H1 (cell line): Measurements from ENCODE around the gene YWHAE. TPM values are rescaled to one million over a fixed set of nuclear protein-coding genes. Genes with fewer than 3 reads are reported as not detected.

Experiments used
- CTCF ChIA-PET: fragments of 300-600 bp; sonication (Branson Sonifier 250); formaldehyde crosslinking; loops from one replicate; lab custom pipeline; 2021; ENCODE audit not compliant: partially characterized antibody; lab: Charles Lee
- POLR2A ChIA-PET: fragments of 300-600 bp; sonication (Branson Sonifier 250); formaldehyde crosslinking; loops from one replicate; lab custom pipeline; 2021; ENCODE audit warnings: inconsistent platforms; ENCODE audit not compliant: partially characterized antibody; lab: Charles Lee
- DNase-seq, 2 experiments: peaks; one replicate each; pipeline versions ENCODE4 v3.0.0 to v3.0.0-alpha.2; 2010 to 2022; ENCODE audit warnings: low spot score in 2 of 2, low read depth in 1 of 2, mixed read lengths in 1 of 2
- FAIRE-seq: peaks from 2 replicates; lab custom pipeline; 2011; peaks lifted over from hg19 to GRCh38; lab: Jason Lieb, UNC
- H2AFZ ChIP-seq: 2 replicates; pipeline ENCODE4 v1.8.1; 2012; ENCODE audit warnings: low read length, inconsistent platforms
- H2AK5ac ChIP-seq: 2 replicates; pipeline ENCODE4 v1.6.1; 2013; ENCODE audit warnings: low read depth, low read length
- H2BK120ac ChIP-seq: replicated peaks from 2 replicates; pipeline ENCODE3; 2013; ENCODE audit warnings: low read depth, low read length, inconsistent platforms
- H2BK12ac ChIP-seq: 2 replicates; pipeline ENCODE4 v1.6.1; 2013; ENCODE audit warnings: low read depth, low read length
- H2BK15ac ChIP-seq: 2 replicates; pipeline ENCODE4 v1.6.1; 2013; ENCODE audit warnings: low read length
- H2BK20ac ChIP-seq: 2 replicates; pipeline ENCODE4 v1.6.1; 2013; ENCODE audit warnings: low read length
- H2BK5ac ChIP-seq: 2 replicates; pipeline ENCODE4 v1.6.1; 2013; ENCODE audit warnings: low read depth, low read length
- H3K14ac ChIP-seq: 2 replicates; pipeline ENCODE4 v1.6.1; 2013; ENCODE audit warnings: inconsistent platforms; ENCODE audit not compliant: insufficient read length
- H3K18ac ChIP-seq: 2 replicates; pipeline ENCODE4 v1.6.1; 2013; ENCODE audit warnings: low read length; ENCODE audit errors: extremely low read depth
- H3K23ac ChIP-seq: 2 replicates; pipeline ENCODE4 v1.6.1; 2013; ENCODE audit warnings: inconsistent platforms; ENCODE audit not compliant: insufficient read length
- H3K23me2 ChIP-seq: 2 replicates; pipeline ENCODE4 v1.6.1; 2013; ENCODE audit warnings: low read depth, low read length
- H3K27ac ChIP-seq: 2 replicates; pipeline ENCODE4 v1.6.1; 2011; ENCODE audit warnings: low read depth, low read length, inconsistent platforms
- H3K27me3 ChIP-seq, 4 experiments: replicated peaks in 1 of 4; 1 replicate in 1 of 4; 2 replicates in 3 of 4; pipeline versions ENCODE4 v1.6.1 to v1.8.1; 2011 to 2013; ENCODE audit warnings: low read length in 3 of 4, mild to moderate bottlenecking in 3 of 4, inconsistent platforms in 2 of 4, mixed read lengths in 2 of 4, moderate library complexity in 1 of 4; ENCODE audit not compliant: control insufficient read depth in 3 of 4, insufficient read depth in 3 of 4; ENCODE audit errors: extremely low read depth in 1 of 4
- H3K36me3 ChIP-seq, 4 experiments: 2 replicates each; pipeline versions ENCODE4 v1.6.1 to v1.8.1; 2011 to 2013; ENCODE audit warnings: mild to moderate bottlenecking in 4 of 4, low read length in 3 of 4, moderate library complexity in 2 of 4, control low read depth in 1 of 4, inconsistent platforms in 1 of 4; ENCODE audit not compliant: insufficient read depth in 4 of 4, control insufficient read depth in 2 of 4
- H3K4ac ChIP-seq: replicated peaks from 2 replicates; pipeline ENCODE3; 2013; ENCODE audit warnings: low read length, low read depth, mixed read lengths, inconsistent platforms; ENCODE audit not compliant: insufficient read length
- H3K4me1 ChIP-seq, 4 experiments: replicated peaks in 1 of 4; 1 replicate in 1 of 4; 2 replicates in 3 of 4; pipeline versions ENCODE4 v1.6.1 to v1.8.1; 2011 to 2013; ENCODE audit warnings: low read length in 3 of 4, inconsistent platforms in 2 of 4, mixed read lengths in 1 of 4; ENCODE audit not compliant: insufficient read depth in 4 of 4, control insufficient read depth in 3 of 4
- H3K4me2 ChIP-seq, 2 experiments: 2 replicates each; pipeline versions ENCODE4 v1.6.1 to v1.8.1; 2011 to 2013; ENCODE audit warnings: low read depth in 2 of 2, low read length in 2 of 2, control low read depth in 1 of 2, inconsistent platforms in 1 of 2, mild to moderate bottlenecking in 1 of 2; ENCODE audit not compliant: insufficient read depth in 1 of 2
- H3K4me3 ChIP-seq, 4 experiments: fragments of 200-600, 300-600 bp in 1 of 4; sonication (generic), shearing (Covaris generic), sonication (Bioruptor Twin) in 1 of 4; 2 replicates each; pipeline versions ENCODE4 v1.5.1 to v1.8.1; 2011 to 2016; ENCODE audit warnings: low read length in 4 of 4, low read depth in 3 of 4, control low read depth in 2 of 4, inconsistent platforms in 2 of 4, mild to moderate bottlenecking in 2 of 4, mixed read lengths in 1 of 4, moderate library complexity in 1 of 4; ENCODE audit not compliant: insufficient read depth in 2 of 4; ENCODE audit errors: extremely low read depth in 1 of 4
- H3K56ac ChIP-seq: replicated peaks from 2 replicates; pipeline ENCODE3; 2013; ENCODE audit warnings: low read depth, mild to moderate bottlenecking, mixed read lengths, low read length, inconsistent platforms; ENCODE audit not compliant: insufficient read length
- H3K79me1 ChIP-seq: 2 replicates; pipeline ENCODE4 v1.6.1; 2013; ENCODE audit warnings: low read depth, low read length, control low read depth
- H3K79me2 ChIP-seq, 2 experiments: 2 replicates each; pipeline versions ENCODE4 v1.6.1 to v1.8.1; 2012 to 2013; ENCODE audit warnings: low read length in 2 of 2, mild to moderate bottlenecking in 2 of 2, inconsistent platforms in 1 of 2; ENCODE audit not compliant: insufficient read depth in 2 of 2, control insufficient read depth in 1 of 2
- H3K9ac ChIP-seq, 4 experiments: replicated peaks in 1 of 4; 1 replicate in 1 of 4; 2 replicates in 3 of 4; pipeline versions ENCODE4 v1.6.1 to v1.8.1; 2011 to 2013; ENCODE audit warnings: low read depth in 3 of 4, low read length in 3 of 4, control low read depth in 2 of 4, mild to moderate bottlenecking in 2 of 4, moderate library complexity in 2 of 4, inconsistent platforms in 1 of 4; ENCODE audit errors: extremely low read depth in 1 of 4
- H3K9me3 ChIP-seq, 2 experiments: 2 replicates each; pipeline versions ENCODE4 v1.6.1 to v1.8.1; 2012 to 2013; ENCODE audit warnings: mild to moderate bottlenecking in 2 of 2, moderate library complexity in 2 of 2, control low read depth in 1 of 2, inconsistent platforms in 1 of 2, low read depth in 1 of 2, low read length in 1 of 2, mixed read lengths in 1 of 2; ENCODE audit not compliant: insufficient read depth in 2 of 2
- H4K20me1 ChIP-seq, 2 experiments: replicated peaks in 1 of 2; 2 replicates each; pipeline versions ENCODE3 to v1.8.1; 2011 to 2013; ENCODE audit warnings: inconsistent platforms in 2 of 2, low read length in 2 of 2, mild to moderate bottlenecking in 1 of 2; ENCODE audit not compliant: insufficient read depth in 2 of 2, control insufficient read depth in 1 of 2
- H4K5ac ChIP-seq: 2 replicates; pipeline ENCODE4 v1.6.1; 2013; ENCODE audit warnings: low read length, low read depth, mixed read lengths, inconsistent platforms; ENCODE audit not compliant: insufficient read length
- H4K8ac ChIP-seq: 2 replicates; pipeline ENCODE4 v1.8.0; 2013; ENCODE audit warnings: mild to moderate bottlenecking, moderate library complexity, low read length, inconsistent platforms; ENCODE audit not compliant: insufficient read depth; ENCODE audit errors: extremely low read depth
- H4K91ac ChIP-seq: replicated peaks from 2 replicates; pipeline ENCODE3; 2013; ENCODE audit warnings: low read length, mixed read lengths, inconsistent platforms; ENCODE audit not compliant: insufficient read length
- BCL11A ChIP-seq, 2 experiments: IDR thresholded peaks; one replicate each; pipeline ENCODE4 v1.6.1; 2011; ENCODE audit warnings: low read depth in 2 of 2, low read length in 2 of 2, mild to moderate bottlenecking in 2 of 2
- CEBPB ChIP-seq: IDR thresholded peaks from 2 replicates; pipeline ENCODE4 v1.6.1; 2012; ENCODE audit warnings: low read depth, low read length
- FOSL1 ChIP-seq: IDR thresholded peaks from 2 replicates; pipeline ENCODE4 v1.6.1; 2011; ENCODE audit warnings: mild to moderate bottlenecking, low read depth, low read length, moderate library complexity; ENCODE audit not compliant: insufficient read depth
- GABPA ChIP-seq: IDR thresholded peaks from 2 replicates; pipeline ENCODE4 v1.6.1; 2011; ENCODE audit warnings: mild to moderate bottlenecking, low read length, moderate library complexity, borderline replicate concordance; ENCODE audit not compliant: insufficient read depth
- HDAC6 ChIP-seq: IDR thresholded peaks from one replicate; pipeline ENCODE4 v1.7.1; 2012; ENCODE audit warnings: low read depth, mild to moderate bottlenecking, inconsistent platforms, low read length, moderate library complexity
- KDM5A ChIP-seq: fragments of 200-600 bp; IDR thresholded peaks from 2 replicates; pipeline ENCODE4 v1.7.1; 2012; ENCODE audit warnings: mild to moderate bottlenecking, low read length, inconsistent platforms, mixed read lengths
- POU5F1 ChIP-seq: IDR thresholded peaks from 2 replicates; pipeline ENCODE4 v1.6.1; 2011; ENCODE audit warnings: low read depth, mild to moderate bottlenecking, low read length, moderate library complexity
- RAD21 ChIP-seq, 2 experiments: IDR thresholded peaks in 1 of 2; conservative IDR thresholded peaks in 1 of 2; 2 replicates each; pipeline ENCODE4 v1.6.1; 2011; ENCODE audit warnings: low read depth in 2 of 2, low read length in 2 of 2, improper control_type of control experiment in 1 of 2, inconsistent platforms in 1 of 2, mild to moderate bottlenecking in 1 of 2, moderate library complexity in 1 of 2
- SIN3A ChIP-seq, 2 experiments: IDR thresholded peaks in 1 of 2; conservative IDR thresholded peaks in 1 of 2; 2 replicates each; pipeline ENCODE4 v1.6.1; 2011 to 2012; ENCODE audit warnings: low read length in 2 of 2, improper control_type of control experiment in 1 of 2, low read depth in 1 of 2, mild to moderate bottlenecking in 1 of 2
- SIX5 ChIP-seq: IDR thresholded peaks from 2 replicates; pipeline ENCODE4 v1.6.1; 2011; ENCODE audit warnings: mild to moderate bottlenecking, low read depth, low read length
- TAF7 ChIP-seq: optimal IDR thresholded peaks from 2 replicates; pipeline ENCODE3; 2011; ENCODE audit warnings: low read depth, mild to moderate bottlenecking, inconsistent platforms, low read length, moderate library complexity, borderline replicate concordance
- TBP ChIP-seq: IDR thresholded peaks from 2 replicates; pipeline ENCODE4 v1.6.1; 2011; ENCODE audit warnings: low read depth, low read length, improper control_type of control experiment
- WGBS, 2 experiments: shearing (Covaris generic) in 1 of 2; methylation state at CpG; one replicate each; pipeline versions ENCODE4 v1.1.6 to v1.1.7; 2013 to 2015; ENCODE audit warnings: low lambda C conversion rate in 2 of 2, mixed read lengths in 2 of 2, inconsistent platforms in 1 of 2, low coverage in 1 of 2, missing lambda C conversion rate in 1 of 2; ENCODE audit not compliant: insufficient replicate concordance in 2 of 2, insufficient coverage in 1 of 2, insufficient read length in 1 of 2; ENCODE audit errors: extremely low coverage in 1 of 2, missing lambda C conversion rate in 1 of 2; 5-methylcytosine and 5-hydroxymethylcytosine counted together
- polyA plus RNA-seq, 7 experiments: library from polyadenylated mRNA; depleted of rRNA in 3 of 7; stranded (reverse) in 5 of 7; unstranded in 2 of 7; fragments of >200 nt in 5 of 7; fragments of 200-250 nt in 2 of 7; gene quantifications; 1 replicate in 5 of 7; 2 replicates in 1 of 7; 4 replicates in 1 of 7; pipeline versions ENCODE4 v1.2.1 to v1.2.3, GENCODE V29; 2011 to 2013; ENCODE audit warnings: missing spikeins in 2 of 7, mixed read lengths in 2 of 7
- total RNA-seq: library from RNA; stranded (reverse); fragmentation: NEBNext Ultra II Directional; extraction: Animal tissue kit (Norgen Biotek cat#: 25700); gene quantifications from 2 replicates; pipeline ENCODE4 v1.2.1, GENCODE V29; 2021

Gene YWHAE
- total and polyA plus RNA-seq, 2 of the 8 experiments (the other 6 are each of a cell fraction or from before 2014, with no cell fraction given), result 559 to 1,186 TPM

DNA sequence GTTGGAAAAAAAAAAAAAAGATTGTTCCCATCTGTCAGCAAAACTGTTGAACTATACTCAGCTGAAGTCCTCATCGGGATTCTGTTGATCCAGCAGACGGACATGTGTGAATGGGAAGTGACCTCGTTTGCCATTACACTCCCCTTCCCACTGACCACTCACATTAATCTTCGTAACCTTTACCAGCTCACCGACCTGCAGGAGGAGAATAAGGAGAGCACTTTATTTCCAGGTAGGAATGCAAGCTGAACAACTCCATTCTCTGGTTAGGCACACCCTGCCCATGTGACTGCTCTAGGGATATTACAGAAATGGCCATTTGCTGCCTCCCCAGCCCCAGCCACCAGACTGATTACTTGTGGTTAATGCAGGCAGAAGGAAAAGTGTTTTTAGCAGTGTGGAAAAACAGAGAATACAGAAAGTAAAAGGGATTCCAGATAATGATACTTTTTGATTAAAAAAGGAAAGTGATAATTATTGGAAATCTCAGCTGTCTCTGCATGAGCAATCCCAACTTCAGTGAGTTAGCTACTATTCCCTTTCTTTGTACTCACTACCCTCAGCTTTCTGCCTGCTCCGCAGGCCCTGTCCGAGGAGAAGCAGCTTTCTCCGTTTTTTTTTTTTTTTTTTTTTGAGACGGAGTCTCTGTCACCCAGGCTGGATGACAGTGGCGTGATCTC is 23.6 kb upstream of the YWHAE start:
- DNase-seq (no peak), FAIRE-seq (no peak)
- H3K4me1 ChIP-seq, result no peaks in the 10 kb centered on the region
- H3K14ac ChIP-seq, result no peak overlapping the region
- H3K79me1 ChIP-seq, result peaks cover 5% of the 10 kb centered on the region
- H2BK15ac ChIP-seq, result no peak overlapping the region
- no peak overlapping the region for H3K27ac ChIP-seq
- no peaks in the 10 kb centered on the region for H3K9me3 ChIP-seq
- no peak overlapping the region for H3K56ac ChIP-seq
- peaks cover 0 to 10% of the 10 kb centered on the region in 2 experiments for H4K20me1 ChIP-seq
- H2BK5ac ChIP-seq, result no peak overlapping the region
- H4K5ac ChIP-seq, result no peak overlapping the region
- H2BK20ac ChIP-seq, result no peak overlapping the region
- no peak overlapping the region for H3K4me3 ChIP-seq
- H3K79me2 ChIP-seq, result peaks cover 0 to 22% of the 10 kb centered on the region in 2 experiments; a peak in 2 of 4 replicates
- no peak overlapping the region; the same call in 1 of the 2 replicates for H4K8ac ChIP-seq
- H3K27me3 ChIP-seq, result no peaks in the 10 kb centered on the region
- H3K36me3 ChIP-seq, result peaks cover 0 to 34% (median 22%) of the 10 kb centered on the region in 4 experiments; a peak in 7 of 8 replicates
- H4K91ac ChIP-seq, result no peak overlapping the region
- no peak overlapping the region for H3K9ac ChIP-seq
- no peak overlapping the region for H3K18ac ChIP-seq
- no peak overlapping the region for H3K23ac ChIP-seq
- no peak overlapping the region for H2BK12ac ChIP-seq
- H3K4me2 ChIP-seq, result no peak overlapping the region
- H3K4ac ChIP-seq, result no peak overlapping the region
- H2AK5ac ChIP-seq, result no peak overlapping the region
- WGBS, 2 experiments, result 89% methylated on average over 9 of the region's 10 CpGs; no CpG with 5 or more reads in 1 of the 2 experiments
- ChIA-PET POLR2A (interaction anchor here (1.0 to 4.9 kb wide), 6 partner anchors 9 to 58 kb away, joined by 3 to 14 read pairs (median 4); partner anchors contain the start of gene YWHAE), CTCF (interaction anchor here (0.6 to 1.9 kb wide), 6 partner anchors 31 to 109 kb away, joined by 3 to 6 read pairs (median 4); no protein-coding TSS in a partner anchor)
- H2AFZ ChIP-seq, result no peak overlapping the region
- H2BK120ac ChIP-seq, result no peak overlapping the region
- no peaks in the 10 kb centered on the region for H3K23me2 ChIP-seq
- TF ChIP-seq BCL11A (IDR thresholded peaks at IDR 0.05; ENCODE audit: low read depth in 2 of 2, low read length in 2 of 2), result no peak
- no peak for TF ChIP-seq FOSL1
- TF ChIP-seq SIX5, result no peak
- no peak for TF ChIP-seq TAF7
- TF ChIP-seq KDM5A, result no peak
- no peak for TF ChIP-seq SIN3A (conservative IDR thresholded peaks at IDR 0.05 in 1 of 2, IDR thresholded peaks at IDR 0.05 in 1 of 2; ENCODE audit: low read depth in 1 of 2, low read length in 2 of 2)
- TF ChIP-seq POU5F1, result no peak
- TF ChIP-seq CEBPB, result no peak
- no peak for TF ChIP-seq RAD21 (IDR thresholded peaks at IDR 0.05 in 1 of 2, conservative IDR thresholded peaks at IDR 0.05 in 1 of 2; ENCODE audit: low read depth in 2 of 2, low read length in 2 of 2)
- no peak for TF ChIP-seq HDAC6
- TF ChIP-seq TBP, result no peak
- no peak for TF ChIP-seq GABPA
